Ovary (tissue), 3 donors: ENCODE measurements around the gene HIRIP3.

ENCODE experiments used
- EP300 ChIP-seq: sonication (generic); formaldehyde crosslinking; IDR thresholded peaks from one replicate; pipeline ENCODE4 v1.6.1; 2017; ENCODE audit warnings: antibody characterized with exemption
- TF ChIP-seq, protein P1 (sequence below), 3 donors: fragments of 450-650 bp in 2 of 3; fragments of 200-600 bp in 1 of 3; IDR thresholded peaks; one replicate each; pipeline versions ENCODE4 v1.5.1 to v1.8.0; 2016 to 2022; ENCODE audit warnings: antibody characterized with exemption in 3 of 3, mild to moderate bottlenecking in 1 of 3
- donor health status: DM: no; HTN: no; CAD: no.

DNA sequence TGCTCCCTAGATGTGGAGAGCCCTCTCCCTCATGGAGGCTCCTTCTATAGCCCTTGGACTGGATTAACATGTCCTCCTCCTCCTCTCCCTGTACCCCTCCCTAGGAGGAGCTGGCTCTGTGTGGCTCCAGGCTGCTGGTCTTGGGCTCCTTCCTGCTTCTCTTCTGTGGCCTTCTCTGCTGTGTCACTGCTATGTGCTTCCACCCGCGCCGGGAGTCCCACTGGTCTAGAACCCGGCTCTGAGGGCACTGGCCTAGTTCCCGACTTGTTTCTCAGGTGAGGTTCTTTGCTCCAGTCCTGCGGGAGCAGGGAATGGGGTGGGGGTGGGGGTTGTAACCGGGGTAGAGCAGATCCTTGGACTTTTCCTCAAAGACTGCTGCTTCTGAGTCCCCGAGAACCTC is 24.1 kb downstream of the HIRIP3 start:
- TF ChIP-seq, protein P1, sequence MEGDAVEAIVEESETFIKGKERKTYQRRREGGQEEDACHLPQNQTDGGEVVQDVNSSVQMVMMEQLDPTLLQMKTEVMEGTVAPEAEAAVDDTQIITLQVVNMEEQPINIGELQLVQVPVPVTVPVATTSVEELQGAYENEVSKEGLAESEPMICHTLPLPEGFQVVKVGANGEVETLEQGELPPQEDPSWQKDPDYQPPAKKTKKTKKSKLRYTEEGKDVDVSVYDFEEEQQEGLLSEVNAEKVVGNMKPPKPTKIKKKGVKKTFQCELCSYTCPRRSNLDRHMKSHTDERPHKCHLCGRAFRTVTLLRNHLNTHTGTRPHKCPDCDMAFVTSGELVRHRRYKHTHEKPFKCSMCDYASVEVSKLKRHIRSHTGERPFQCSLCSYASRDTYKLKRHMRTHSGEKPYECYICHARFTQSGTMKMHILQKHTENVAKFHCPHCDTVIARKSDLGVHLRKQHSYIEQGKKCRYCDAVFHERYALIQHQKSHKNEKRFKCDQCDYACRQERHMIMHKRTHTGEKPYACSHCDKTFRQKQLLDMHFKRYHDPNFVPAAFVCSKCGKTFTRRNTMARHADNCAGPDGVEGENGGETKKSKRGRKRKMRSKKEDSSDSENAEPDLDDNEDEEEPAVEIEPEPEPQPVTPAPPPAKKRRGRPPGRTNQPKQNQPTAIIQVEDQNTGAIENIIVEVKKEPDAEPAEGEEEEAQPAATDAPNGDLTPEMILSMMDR (IDR thresholded peaks at IDR 0.05): no peak
- TF ChIP-seq EP300: no peak
